Coronary artery (tissue), 2 donors: Measurements from ENCODE around the gene ANO2.

Source experiments
- DNase-seq: peaks from one replicate; pipeline ENCODE4 v3.0.0-alpha.2; 2017; ENCODE audit warnings: low spot score
- H3K27ac ChIP-seq, 2 donors: fragments of 200-600 bp; sonication (generic); one replicate each; pipeline ENCODE4 v1.5.1; 2016 to 2019
- H3K4me3 ChIP-seq: fragments of 200-600 bp; sonication (generic); 2 replicates; pipeline ENCODE4 v1.5.1; 2016; ENCODE audit warnings: mild to moderate bottlenecking, moderate library complexity
- CTCF ChIP-seq: fragments of 200-600 bp; sonication (generic); IDR thresholded peaks from one replicate; pipeline ENCODE4 v1.5.1; 2019; ENCODE audit warnings: antibody characterized with exemption

The ANO2 gene

GRCh38 chr12:5924342-5924741 lies 20.7 kb downstream of the ANO2 start:
- peak; percentile 43 for DNase-seq
- Histone ChIP-seq H3K4me3 (no peak overlapping the region), H3K27ac (no peak overlapping the region)
- no peak for TF ChIP-seq CTCF

GRCh38 chr12:5923751-5924150 lies 21.3 kb downstream of the ANO2 start:
- no peak overlapping the region for H3K27ac ChIP-seq
- TF ChIP-seq CTCF, result no peak
- DNase-seq, result peak; percentile 38
- no peak overlapping the region for H3K4me3 ChIP-seq

- Histone ChIP-seq H3K4me3 (no peak overlapping the region), H3K27ac (no peak overlapping the region)
- TF ChIP-seq CTCF, result no peak
- peak; percentile 29 for DNase-seq
These were observed 21.9 kb downstream of the ANO2 start for GRCh38 chr12:5923043-5923605.

- H3K4me3 ChIP-seq, result no peak overlapping the region
- H3K27ac ChIP-seq, result no peak overlapping the region
- no peak for TF ChIP-seq CTCF
- DNase-seq, result peak; percentile 40
These were observed 22.8 kb downstream of the ANO2 start for GRCh38 chr12:5921966-5922899.

GRCh38 chr12:5921027-5921909 lies 23.8 kb downstream of the ANO2 start:
- no peak for TF ChIP-seq CTCF
- peak; percentile 33 for DNase-seq
- Histone ChIP-seq H3K27ac (no peak overlapping the region), H3K4me3 (no peak overlapping the region)

- DNase-seq, result no peak
These were observed 28.2 kb downstream of the ANO2 start for GRCh38 chr12:5916785-5917290.

More at GRCh38 chr12:5916785-5917290, 28.2 kb downstream of the ANO2 start:
- TF ChIP-seq CTCF, result no peak
- Histone ChIP-seq H3K27ac (no peak overlapping the region), H3K4me3 (no peak overlapping the region)
